Measurements from ENCODE around the gene KCTD16. TPM values are rescaled to one million over a fixed set of nuclear protein-coding genes. Genes with fewer than 3 reads are reported as not detected.
A peak's percentile ranks its signal among the peaks of the same experiment; 100 is the strongest.

Gene KCTD16
- total RNA-seq, 4 donors from 2014 or later, result 0.13 to 2.5 (median 1.5) TPM

GRCh38 chr5:144416196-144416595, 245.5 kb downstream of the KCTD16 start:
- 70% methylated on average over 2 of the region's 2 CpGs for WGBS, 2 donors
- Histone ChIP-seq H3K4me1 (no peaks in the 10 kb centered on the region), H3K36me3 (no peaks in the 10 kb centered on the region), H3K4me3 (replicated peaks in 1 of 3) (no peak overlapping the region), H3K9me3 (no peaks in the 10 kb centered on the region), H3K27me3 (no peaks in the 10 kb centered on the region), H3K27ac (no peak overlapping the region)
- intact Hi-C loops (cut with DNase I), result no loop called here
- no peak for TF ChIP-seq CTCF (IDR thresholded peaks at IDR 0.05)
- no peak for TF ChIP-seq POLR2A (IDR thresholded peaks at IDR 0.05)
- no peak for DNase-seq

- Histone ChIP-seq H3K27me3 (no peaks in the 10 kb centered on the region), H3K4me1 (peaks cover 0 to 6% of the 10 kb centered on the region in 2 donors), H3K4me3 (replicated peaks in 1 of 3) (no peak overlapping the region), H3K27ac (no peak overlapping the region), H3K36me3 (no peaks in the 10 kb centered on the region), H3K9me3 (no peaks in the 10 kb centered on the region)
- no peak for DNase-seq
- 95 to 96% methylated on average over 3 of the region's 3 CpGs for WGBS, 2 donors
- intact Hi-C loops (cut with DNase I), result no loop called here
- TF ChIP-seq POLR2A (IDR thresholded peaks at IDR 0.05) (no peak), CTCF (IDR thresholded peaks at IDR 0.05) (no peak)
These were observed 248.0 kb downstream of the KCTD16 start for GRCh38 chr5:144418719-144419118.

- no peaks in the 10 kb centered on the region for H3K36me3 ChIP-seq
- peak; percentile 6 to 8 for DNase-seq
- intact Hi-C loops (cut with DNase I), result no loop called here
- no peaks in the 10 kb centered on the region for H3K9me3 ChIP-seq
- no peak overlapping the region for H3K4me3 ChIP-seq (replicated peaks in 1 of 3)
- H3K27me3 ChIP-seq, result no peaks in the 10 kb centered on the region
- TF ChIP-seq POLR2A (IDR thresholded peaks at IDR 0.05) (no peak), CTCF (IDR thresholded peaks at IDR 0.05) (no peak)
- H3K27ac ChIP-seq, result no peak overlapping the region
- 65 to 78% methylated on average over 6 of the region's 6 CpGs for WGBS, 2 donors
- H3K4me1 ChIP-seq, result peaks cover 0 to 6% of the 10 kb centered on the region in 2 donors
These were observed 250.7 kb downstream of the KCTD16 start for GRCh38 chr5:144421411-144421810.

- H3K27me3 ChIP-seq, result no peaks in the 10 kb centered on the region
- no peak overlapping the region for H3K4me3 ChIP-seq (replicated peaks in 1 of 3)
- H3K36me3 ChIP-seq, result no peaks in the 10 kb centered on the region
- no peak overlapping the region for H3K27ac ChIP-seq
- 63 to 70% methylated on average over 2 of the region's 2 CpGs for WGBS, 2 donors
- intact Hi-C loops (cut with DNase I), result no loop called here
- H3K4me1 ChIP-seq, result peaks cover 0 to 6% of the 10 kb centered on the region in 2 donors
- no peak for DNase-seq
- no peaks in the 10 kb centered on the region for H3K9me3 ChIP-seq
- no peak for TF ChIP-seq POLR2A (IDR thresholded peaks at IDR 0.05)
- TF ChIP-seq CTCF (IDR thresholded peaks at IDR 0.05), result no peak
These were observed 251.5 kb downstream of the KCTD16 start for GRCh38 chr5:144422018-144422727.

- Histone ChIP-seq H3K4me1 (no peaks in the 10 kb centered on the region), H3K9me3 (no peaks in the 10 kb centered on the region), H3K4me3 (replicated peaks in 1 of 3) (no peak overlapping the region), H3K27ac (no peak overlapping the region), H3K36me3 (no peaks in the 10 kb centered on the region), H3K27me3 (no peaks in the 10 kb centered on the region)
- no peak for TF ChIP-seq POLR2A (IDR thresholded peaks at IDR 0.05)
- no peak for TF ChIP-seq CTCF (IDR thresholded peaks at IDR 0.05)
- DNase-seq, result no peak
- WGBS, 2 donors, result 79 to 82% methylated on average over 1 of the region's 1 CpG
- intact Hi-C loops (cut with DNase I), result no loop called here
These were observed 257.2 kb downstream of the KCTD16 start for GRCh38 chr5:144427866-144428265.
